DOHH2 (cell line): ENCODE data around the gene KLK12.

ENCODE experiments used
- CTCF ChIP-seq: fragments of 200-600 bp; sonication (generic); IDR thresholded peaks from one replicate; pipeline ENCODE4 v1.5.1; 2014; ENCODE audit warnings: antibody characterized with exemption, mild to moderate bottlenecking, low read depth, low read length; ENCODE audit not compliant: poor library complexity, severe bottlenecking
- EZH2phosphoT487 ChIP-seq: fragments of 200-600 bp; sonication (generic); IDR thresholded peaks from 2 replicates; pipeline ENCODE4 v1.6.1; 2017; ENCODE audit warnings: borderline replicate concordance, mild to moderate bottlenecking, antibody characterized with exemption, low read length, moderate library complexity, mixed read lengths

DNA sequence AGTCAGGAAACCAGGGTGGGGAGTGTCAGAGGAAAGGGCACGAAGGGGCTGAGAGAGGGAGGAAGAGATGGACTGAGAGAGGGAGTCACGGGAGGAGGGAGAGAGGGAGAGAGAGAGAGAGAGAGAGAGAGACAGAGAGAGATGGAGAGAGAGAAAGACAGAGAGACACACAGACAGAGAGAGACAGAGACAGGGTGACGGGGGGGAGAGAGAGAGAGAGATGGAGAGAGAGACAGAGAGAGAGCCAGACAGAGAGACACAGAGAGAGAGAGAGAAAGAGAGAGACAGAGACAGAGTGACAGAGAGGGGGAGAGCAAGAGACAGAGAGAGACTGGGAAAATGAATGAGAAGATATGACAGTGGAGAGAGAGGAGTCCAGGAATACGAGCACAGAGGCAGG lies 48.4 kb upstream of the KLK12 start:
- no peak for TF ChIP-seq CTCF
- no peak for TF ChIP-seq EZH2phosphoT487
